ENCODE results near the gene NTM. TPM values are rescaled to one million over a fixed set of nuclear protein-coding genes. Genes with fewer than 3 reads are reported as not detected.

Gene NTM
- total RNA-seq, 1 experiment from 2014 or later: not detected

DNA sequence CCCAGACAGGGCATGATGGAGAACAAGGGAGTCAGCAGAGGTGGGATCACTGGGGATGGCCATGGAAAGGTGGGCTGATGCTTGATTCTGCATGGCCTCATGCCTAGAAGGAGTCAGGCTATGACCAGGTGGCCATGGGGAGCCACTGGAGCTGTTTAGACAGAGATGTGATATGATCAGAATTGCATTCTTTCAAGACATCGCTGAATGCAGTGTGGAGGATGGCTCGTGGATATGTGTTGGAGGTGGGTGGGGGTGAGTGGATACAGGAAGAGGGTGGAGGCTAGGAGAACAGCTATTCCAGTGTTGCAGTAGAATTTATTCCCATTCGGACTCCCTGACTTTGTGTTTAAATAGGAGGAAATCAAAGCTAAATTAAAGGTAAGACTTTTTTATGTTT, 841.1 kb downstream of the NTM start:
- RAD21 ChIA-PET (ENCODE audit: low non-redundant PET in 1 of 2, low total read pairs in 2 of 2, uncharacterized antibody in 2 of 2, unreplicated experiment in 2 of 2): no interaction called here
- ATAC-seq: no peak

More for the DNA sequence above, 841.1 kb downstream of the NTM start:
- Histone ChIP-seq H2AFZ (ENCODE audit: low read depth, low read length, poor library complexity, severe bottlenecking) (no peak overlapping the region), H3K27ac (ENCODE audit: low read depth, low read length) (no peak overlapping the region), H3K27me3 (ENCODE audit: insufficient read depth, low read length) (no peaks in the 10 kb centered on the region), H4K20me1 (ENCODE audit: insufficient read depth) (no peaks in the 10 kb centered on the region), H3K36me3 (ENCODE audit: control insufficient read depth in 1 of 2, insufficient read depth in 2 of 2, low read length in 2 of 2) (no peaks in the 10 kb centered on the region), H3K9ac (ENCODE audit: low read length) (no peak overlapping the region), H3K79me2 (ENCODE audit: insufficient read depth, low read length) (no peaks in the 10 kb centered on the region), H3K4me3 (replicated peaks in 1 of 2; ENCODE audit: low read depth in 1 of 2, low read length in 2 of 2) (no peak overlapping the region), H3K9me2 (ENCODE audit: insufficient read depth) (no peaks in the 10 kb centered on the region), H3K4me1 (ENCODE audit: control insufficient read depth in 1 of 2, insufficient read depth in 2 of 2, low read length in 2 of 2) (no peaks in the 10 kb centered on the region), H3K9me3 (ENCODE audit: control insufficient read depth in 1 of 2, insufficient read depth in 1 of 2, low read depth in 1 of 2, low read length in 2 of 2) (peaks cover 9 to 32% of the 10 kb centered on the region in 2 experiments; a peak in 2 of 4 replicates), H3K4me2 (ENCODE audit: low read length) (no peak overlapping the region)
- ChIA-PET CTCF (no interaction called here), POLR2A (no interaction called here)
- intact Hi-C loops (cut with micrococcal nuclease): no loop called here
- DNase-seq (ENCODE audit: low read depth, low spot score): no peak
- no peak for TF ChIP-seq ZNF274 (IDR thresholded peaks at IDR 0.05; ENCODE audit: low read depth, low read length)
- TF ChIP-seq YY1 (IDR thresholded peaks at IDR 0.05; ENCODE audit: extremely low read depth, insufficient replicate concordance, low read depth, low read length): no peak
- no peak for TF ChIP-seq RAD21 (IDR thresholded peaks at IDR 0.05; ENCODE audit: low read depth)
- TF ChIP-seq, protein P1, sequence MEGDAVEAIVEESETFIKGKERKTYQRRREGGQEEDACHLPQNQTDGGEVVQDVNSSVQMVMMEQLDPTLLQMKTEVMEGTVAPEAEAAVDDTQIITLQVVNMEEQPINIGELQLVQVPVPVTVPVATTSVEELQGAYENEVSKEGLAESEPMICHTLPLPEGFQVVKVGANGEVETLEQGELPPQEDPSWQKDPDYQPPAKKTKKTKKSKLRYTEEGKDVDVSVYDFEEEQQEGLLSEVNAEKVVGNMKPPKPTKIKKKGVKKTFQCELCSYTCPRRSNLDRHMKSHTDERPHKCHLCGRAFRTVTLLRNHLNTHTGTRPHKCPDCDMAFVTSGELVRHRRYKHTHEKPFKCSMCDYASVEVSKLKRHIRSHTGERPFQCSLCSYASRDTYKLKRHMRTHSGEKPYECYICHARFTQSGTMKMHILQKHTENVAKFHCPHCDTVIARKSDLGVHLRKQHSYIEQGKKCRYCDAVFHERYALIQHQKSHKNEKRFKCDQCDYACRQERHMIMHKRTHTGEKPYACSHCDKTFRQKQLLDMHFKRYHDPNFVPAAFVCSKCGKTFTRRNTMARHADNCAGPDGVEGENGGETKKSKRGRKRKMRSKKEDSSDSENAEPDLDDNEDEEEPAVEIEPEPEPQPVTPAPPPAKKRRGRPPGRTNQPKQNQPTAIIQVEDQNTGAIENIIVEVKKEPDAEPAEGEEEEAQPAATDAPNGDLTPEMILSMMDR (IDR thresholded peaks at IDR 0.05 in 2 of 3, conservative IDR thresholded peaks at IDR 0.05 in 1 of 3; ENCODE audit: borderline replicate concordance in 1 of 3, insufficient read depth in 1 of 3, low read depth in 2 of 3, low read length in 2 of 3): no peak
- no peak for TF ChIP-seq CBX3 (IDR thresholded peaks at IDR 0.05; ENCODE audit: low read depth)
- no peak for TF ChIP-seq JUND (IDR thresholded peaks at IDR 0.05)
- no peak for TF ChIP-seq EZH2 (IDR thresholded peaks at IDR 0.05)
- TF ChIP-seq, protein P2, sequence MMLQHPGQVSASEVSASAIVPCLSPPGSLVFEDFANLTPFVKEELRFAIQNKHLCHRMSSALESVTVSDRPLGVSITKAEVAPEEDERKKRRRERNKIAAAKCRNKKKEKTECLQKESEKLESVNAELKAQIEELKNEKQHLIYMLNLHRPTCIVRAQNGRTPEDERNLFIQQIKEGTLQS (IDR thresholded peaks at IDR 0.05): no peak
- no peak for TF ChIP-seq SP1 (IDR thresholded peaks at IDR 0.05; ENCODE audit: low read depth)
- TF ChIP-seq EGR1 (IDR thresholded peaks at IDR 0.05; ENCODE audit: low read depth): no peak
- no peak for TF ChIP-seq SIN3A (IDR thresholded peaks at IDR 0.05; ENCODE audit: low read depth)
- TF ChIP-seq, protein P3, sequence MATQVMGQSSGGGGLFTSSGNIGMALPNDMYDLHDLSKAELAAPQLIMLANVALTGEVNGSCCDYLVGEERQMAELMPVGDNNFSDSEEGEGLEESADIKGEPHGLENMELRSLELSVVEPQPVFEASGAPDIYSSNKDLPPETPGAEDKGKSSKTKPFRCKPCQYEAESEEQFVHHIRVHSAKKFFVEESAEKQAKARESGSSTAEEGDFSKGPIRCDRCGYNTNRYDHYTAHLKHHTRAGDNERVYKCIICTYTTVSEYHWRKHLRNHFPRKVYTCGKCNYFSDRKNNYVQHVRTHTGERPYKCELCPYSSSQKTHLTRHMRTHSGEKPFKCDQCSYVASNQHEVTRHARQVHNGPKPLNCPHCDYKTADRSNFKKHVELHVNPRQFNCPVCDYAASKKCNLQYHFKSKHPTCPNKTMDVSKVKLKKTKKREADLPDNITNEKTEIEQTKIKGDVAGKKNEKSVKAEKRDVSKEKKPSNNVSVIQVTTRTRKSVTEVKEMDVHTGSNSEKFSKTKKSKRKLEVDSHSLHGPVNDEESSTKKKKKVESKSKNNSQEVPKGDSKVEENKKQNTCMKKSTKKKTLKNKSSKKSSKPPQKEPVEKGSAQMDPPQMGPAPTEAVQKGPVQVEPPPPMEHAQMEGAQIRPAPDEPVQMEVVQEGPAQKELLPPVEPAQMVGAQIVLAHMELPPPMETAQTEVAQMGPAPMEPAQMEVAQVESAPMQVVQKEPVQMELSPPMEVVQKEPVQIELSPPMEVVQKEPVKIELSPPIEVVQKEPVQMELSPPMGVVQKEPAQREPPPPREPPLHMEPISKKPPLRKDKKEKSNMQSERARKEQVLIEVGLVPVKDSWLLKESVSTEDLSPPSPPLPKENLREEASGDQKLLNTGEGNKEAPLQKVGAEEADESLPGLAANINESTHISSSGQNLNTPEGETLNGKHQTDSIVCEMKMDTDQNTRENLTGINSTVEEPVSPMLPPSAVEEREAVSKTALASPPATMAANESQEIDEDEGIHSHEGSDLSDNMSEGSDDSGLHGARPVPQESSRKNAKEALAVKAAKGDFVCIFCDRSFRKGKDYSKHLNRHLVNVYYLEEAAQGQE (IDR thresholded peaks at IDR 0.05; ENCODE audit: low read depth): no peak
- TF ChIP-seq CEBPB (IDR thresholded peaks at IDR 0.05; ENCODE audit: low read depth): no peak
- TF ChIP-seq FOSL1 (IDR thresholded peaks at IDR 0.05; ENCODE audit: low read depth): no peak
- TF ChIP-seq, protein P4, sequence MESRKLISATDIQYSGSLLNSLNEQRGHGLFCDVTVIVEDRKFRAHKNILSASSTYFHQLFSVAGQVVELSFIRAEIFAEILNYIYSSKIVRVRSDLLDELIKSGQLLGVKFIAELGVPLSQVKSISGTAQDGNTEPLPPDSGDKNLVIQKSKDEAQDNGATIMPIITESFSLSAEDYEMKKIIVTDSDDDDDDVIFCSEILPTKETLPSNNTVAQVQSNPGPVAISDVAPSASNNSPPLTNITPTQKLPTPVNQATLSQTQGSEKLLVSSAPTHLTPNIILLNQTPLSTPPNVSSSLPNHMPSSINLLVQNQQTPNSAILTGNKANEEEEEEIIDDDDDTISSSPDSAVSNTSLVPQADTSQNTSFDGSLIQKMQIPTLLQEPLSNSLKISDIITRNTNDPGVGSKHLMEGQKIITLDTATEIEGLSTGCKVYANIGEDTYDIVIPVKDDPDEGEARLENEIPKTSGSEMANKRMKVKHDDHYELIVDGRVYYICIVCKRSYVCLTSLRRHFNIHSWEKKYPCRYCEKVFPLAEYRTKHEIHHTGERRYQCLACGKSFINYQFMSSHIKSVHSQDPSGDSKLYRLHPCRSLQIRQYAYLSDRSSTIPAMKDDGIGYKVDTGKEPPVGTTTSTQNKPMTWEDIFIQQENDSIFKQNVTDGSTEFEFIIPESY (IDR thresholded peaks at IDR 0.05; ENCODE audit: extremely low read depth, insufficient replicate concordance, low read length): no peak
- no TSS peak for BruUV-seq (replicated peaks)

Data from HCT116 (cell line).